HG03521 (cell line): ENCODE results near the gene CAMK1D.
"Not testable (repeated sequence)": the region's sequence is repeated elsewhere in the genome, so short reads cannot be mapped to it uniquely, and the experiment has no call there.

ENCODE experiments used
- ATAC-seq: cut with Tn5 transposase; IDR thresholded peaks from one replicate; pipeline ENCODE4 v1.9.1; 2021; ENCODE audit warnings: mild to moderate bottlenecking, moderate library complexity; ENCODE audit not compliant: unreplicated experiment

CAMK1D gene

DNA sequence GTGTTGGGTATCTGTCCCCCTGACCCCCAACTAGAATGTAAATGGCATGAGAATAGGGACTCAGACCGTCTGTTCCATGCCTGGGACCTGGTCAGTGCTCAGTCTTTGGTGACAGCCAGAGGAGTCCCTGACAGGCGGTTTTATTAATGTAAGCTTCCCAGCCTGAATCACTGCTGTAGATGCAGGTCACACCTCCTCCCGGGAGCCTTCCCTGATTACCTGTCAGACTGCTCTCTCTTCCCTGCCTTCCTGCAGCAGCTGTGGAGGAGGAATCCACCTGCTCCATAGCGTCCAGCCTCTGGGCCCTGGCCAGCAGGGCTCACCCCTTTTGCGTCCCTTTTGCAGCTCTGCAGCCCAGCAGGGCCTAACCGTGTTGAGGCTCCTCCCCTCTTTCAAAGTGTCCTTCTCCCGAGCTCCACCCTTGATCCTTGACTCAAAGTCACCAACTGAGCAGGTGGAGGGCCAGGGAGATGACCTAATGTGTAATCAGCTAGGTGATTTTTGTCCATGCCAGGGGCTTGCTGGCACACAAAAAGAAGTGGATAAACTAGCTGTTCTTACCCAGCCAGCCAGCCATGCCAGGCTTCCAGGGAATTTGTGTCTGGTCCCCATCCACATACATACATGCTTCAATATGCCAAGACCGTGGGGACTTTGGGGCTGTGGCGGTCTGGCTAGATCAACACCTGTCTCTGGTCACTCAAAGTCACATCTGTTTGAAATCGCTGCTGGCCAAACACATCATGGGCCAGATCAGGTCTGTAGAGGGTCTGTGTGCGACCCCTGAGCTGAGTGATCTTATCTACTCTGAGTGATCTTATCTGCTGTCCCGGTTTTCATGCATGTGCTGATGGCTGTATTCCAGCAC is 457.1 kb downstream of the CAMK1D start:
- no peak for ATAC-seq

DNA sequence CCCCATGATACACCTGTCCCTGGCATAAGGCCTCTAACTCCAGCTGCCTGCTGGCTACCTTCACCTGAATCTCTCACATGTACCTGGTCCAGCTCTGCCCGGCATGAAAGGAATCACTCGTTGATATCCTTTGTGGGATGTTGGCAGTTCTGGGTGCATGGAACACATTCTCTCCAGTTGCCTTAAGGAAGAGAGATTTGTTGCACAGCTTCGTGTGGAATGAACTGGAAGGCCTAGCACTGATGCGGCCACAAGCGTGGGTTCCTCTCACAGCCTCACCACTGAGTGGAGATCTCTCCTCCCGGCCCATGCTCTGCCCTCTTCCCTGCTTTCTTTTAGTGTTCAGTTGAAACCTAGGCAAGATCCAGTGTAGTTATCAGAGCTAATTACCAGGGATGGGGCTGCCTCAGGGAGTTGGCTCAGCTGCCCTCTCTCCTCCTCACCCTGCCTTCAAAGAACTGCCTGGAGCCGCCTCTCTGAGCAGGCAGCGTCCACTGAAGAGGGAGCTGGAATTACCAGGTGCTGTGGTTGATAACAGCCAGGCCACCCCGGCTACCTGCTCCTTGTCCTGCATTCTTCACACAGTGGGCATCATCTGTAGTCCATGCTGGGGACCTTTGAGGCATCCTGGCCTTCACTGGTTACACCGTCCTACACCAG is 457.9 kb downstream of the CAMK1D start:
- ATAC-seq, result no peak

DNA sequence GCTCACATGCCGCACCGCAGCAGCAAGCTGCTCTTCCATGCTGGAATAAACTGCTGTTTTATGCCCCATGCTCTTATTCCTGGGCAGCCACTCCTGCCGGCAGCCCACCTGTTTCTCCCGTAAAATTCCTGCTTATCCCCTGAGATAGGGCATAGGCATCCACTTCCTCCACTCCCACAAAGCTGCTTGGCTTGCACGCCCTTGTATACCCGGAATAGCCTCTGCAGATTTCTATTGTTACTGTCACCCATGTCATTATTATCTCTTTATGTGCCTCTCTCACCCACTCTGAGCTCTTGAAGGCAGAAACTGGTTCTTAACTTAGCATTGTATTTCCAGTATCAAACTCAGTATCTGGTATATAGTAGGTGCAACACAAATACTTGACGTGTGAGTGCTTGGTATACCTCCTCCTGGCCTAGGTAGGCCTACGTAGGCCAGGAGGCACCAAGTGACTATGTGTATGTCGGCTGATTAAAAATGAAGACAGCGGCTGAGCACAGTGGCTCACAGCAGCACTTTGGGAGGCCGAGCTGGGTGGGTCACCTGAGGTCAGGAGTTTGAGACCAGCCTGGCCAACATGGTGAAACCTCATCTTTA is 458.8 kb downstream of the CAMK1D start:
- ATAC-seq, result no peak

DNA sequence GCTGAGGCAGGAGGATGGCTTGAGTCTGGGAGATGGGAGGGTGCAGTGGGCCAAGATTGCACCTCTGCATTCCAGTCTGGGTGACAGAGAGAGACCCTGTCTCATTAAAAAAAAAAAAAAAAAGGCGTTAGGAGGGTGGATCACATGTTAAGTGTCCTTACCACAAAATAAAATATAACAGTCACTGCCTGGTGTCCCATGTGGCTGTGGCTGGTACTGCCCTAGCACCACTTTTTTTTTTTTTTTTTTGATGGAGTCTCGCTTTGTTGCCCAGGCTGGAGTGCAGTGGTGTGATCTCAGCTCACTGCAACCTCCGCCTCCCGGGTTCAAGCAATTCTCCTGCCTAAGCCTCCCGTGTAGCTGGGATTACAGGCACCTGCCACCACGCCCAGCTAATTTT is 460.7 kb downstream of the CAMK1D start:
- ATAC-seq, result not testable (repeated sequence)

DNA sequence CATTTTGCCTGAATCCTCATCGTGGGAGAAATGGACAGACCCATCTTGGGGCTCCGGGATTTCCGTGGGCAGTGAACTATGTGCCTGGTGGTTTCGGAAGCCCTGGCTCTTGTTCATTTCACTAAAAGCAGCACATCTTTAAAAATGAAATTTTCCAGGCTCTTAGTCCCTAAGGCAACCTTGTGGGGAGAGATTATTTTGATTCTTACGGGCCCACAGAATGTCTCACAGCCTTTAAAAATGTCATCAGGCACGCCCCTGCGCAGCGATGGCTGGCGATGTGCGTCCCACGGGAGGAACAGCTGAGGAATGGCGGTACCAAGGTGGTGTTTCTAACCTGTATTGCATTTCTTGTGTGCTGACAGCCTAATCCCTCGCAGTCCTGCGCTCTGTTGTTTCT is 462.5 kb downstream of the CAMK1D start:
- ATAC-seq, result no peak

DNA sequence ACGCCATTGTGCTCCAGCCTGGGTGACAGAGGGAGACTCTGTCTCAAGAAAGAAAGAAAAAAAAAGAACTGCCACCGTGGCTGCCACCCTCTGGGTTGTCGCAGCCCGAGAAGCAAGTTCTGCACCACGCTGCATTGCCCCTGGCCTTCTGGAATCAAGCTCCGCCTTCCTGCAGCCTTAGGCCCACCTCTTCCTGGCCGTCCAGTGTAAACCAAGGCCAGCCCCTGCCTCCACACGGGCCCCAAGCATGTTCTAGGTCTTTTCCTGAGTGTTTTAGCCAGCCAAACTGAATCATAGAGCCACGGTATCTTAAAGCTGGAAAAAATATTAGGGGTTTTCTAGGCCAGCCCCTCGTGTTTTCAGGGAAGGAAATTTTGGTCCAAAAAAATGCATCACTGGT is 463.2 kb downstream of the CAMK1D start:
- no peak for ATAC-seq

DNA sequence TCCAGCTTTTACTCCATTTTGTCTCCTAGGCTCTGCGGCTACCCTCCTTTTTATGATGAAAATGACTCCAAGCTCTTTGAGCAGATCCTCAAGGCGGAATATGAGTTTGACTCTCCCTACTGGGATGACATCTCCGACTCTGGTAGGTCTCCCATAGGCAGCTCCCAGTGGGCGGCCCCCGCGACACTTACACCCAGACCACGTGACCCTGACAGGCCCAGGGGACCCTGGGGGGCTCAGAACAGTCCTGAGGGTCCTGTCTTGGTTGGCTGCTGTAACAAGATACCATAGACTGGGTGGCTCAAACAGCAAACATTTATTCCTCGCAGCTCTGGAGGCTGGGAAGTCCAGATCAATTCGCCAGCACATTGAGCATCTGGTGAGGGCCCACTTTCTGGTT is 464.8 kb downstream of the CAMK1D start:
- ATAC-seq, result no peak

DNA sequence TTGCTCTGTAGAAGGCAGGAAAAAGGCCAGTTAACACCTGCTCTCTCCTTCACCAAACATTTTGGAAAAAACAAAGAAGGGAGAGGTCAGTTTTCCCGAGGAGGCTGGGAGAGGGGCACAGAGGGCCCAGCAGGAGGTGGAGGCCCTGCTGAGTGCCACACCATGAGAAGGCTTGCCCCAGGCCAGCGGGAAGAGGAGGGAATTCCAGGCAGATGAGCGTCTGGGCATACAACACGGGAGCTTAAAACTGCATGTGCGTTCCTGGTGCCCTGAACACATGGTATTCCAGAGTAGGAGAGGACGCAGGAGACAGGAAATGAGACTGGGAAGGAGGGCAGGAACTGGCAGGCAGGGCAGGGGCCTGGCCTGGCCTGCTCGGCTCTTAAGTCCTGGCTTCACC is 469.7 kb downstream of the CAMK1D start:
- no peak for ATAC-seq

DNA sequence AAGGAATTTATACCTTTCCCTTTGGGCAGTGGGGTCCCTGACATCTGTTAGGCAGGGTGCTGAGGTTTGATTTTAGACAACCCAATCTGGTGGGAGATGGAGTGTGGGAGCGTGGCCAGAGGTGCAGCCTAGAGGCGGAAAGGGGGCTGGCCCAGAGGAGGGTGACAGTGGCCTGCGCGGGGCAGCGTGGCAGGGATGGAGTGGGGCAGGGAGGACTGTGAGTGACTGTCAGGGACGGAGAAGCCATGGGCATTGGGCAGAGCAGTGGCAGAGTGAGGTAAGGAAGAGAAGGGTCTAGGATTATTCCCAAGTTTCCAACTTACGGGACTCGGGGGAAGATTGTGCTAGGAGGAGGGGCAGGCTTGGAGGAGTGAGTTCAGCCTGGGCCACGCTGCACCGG is 470.3 kb downstream of the CAMK1D start:
- no peak for ATAC-seq

DNA sequence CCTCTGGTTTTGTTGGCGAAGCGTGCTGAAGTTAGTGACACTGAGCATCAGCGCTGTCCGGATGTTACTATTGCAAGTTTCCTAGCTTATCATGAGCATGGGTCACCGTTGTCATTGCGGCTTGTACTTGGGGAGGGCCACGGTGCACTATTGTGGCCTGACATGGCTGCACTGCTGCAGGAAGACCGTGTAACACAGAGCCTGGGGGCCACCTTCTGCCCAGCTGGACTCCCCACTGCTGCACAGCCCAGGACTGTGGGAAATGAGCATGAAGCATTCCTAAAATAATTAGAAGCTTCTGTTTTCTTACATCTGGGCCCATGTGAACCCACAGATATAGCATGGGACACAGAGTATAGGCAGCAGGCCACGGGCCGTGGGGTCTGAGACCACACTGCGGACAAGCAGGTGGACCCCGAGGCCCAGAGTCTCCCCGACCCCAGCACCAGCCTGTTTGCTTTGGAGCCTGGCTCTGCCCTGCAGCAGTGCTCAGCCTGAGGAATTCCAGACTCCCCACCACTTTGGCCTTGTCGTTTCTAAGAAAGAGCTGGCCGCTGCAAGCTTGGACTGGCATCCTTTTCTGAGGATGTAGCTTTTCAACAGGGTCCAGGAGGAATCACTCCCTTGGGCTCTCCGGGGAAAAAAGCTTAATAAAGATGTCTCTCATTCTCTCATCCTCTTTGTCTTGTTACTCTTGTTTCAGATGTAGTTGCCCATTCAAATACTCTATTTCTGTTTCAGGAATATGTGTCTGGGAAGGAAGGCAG is 473.0 kb downstream of the CAMK1D start:
- no peak for ATAC-seq

DNA sequence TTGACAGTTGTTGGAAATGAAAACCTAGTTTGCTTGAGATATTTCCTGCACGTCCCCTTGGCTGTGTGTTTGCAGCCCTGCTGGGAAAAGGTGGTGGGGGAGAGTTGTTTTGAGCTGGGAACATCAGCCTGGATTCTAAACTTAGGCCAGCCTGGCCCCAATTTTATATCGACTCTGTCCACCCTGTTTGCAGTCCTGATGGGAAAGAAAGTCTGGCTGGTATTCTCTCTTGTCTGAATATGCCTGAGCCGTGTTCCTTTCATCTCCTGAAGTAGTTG is 473.5 kb downstream of the CAMK1D start:
- ATAC-seq, result no peak

DNA sequence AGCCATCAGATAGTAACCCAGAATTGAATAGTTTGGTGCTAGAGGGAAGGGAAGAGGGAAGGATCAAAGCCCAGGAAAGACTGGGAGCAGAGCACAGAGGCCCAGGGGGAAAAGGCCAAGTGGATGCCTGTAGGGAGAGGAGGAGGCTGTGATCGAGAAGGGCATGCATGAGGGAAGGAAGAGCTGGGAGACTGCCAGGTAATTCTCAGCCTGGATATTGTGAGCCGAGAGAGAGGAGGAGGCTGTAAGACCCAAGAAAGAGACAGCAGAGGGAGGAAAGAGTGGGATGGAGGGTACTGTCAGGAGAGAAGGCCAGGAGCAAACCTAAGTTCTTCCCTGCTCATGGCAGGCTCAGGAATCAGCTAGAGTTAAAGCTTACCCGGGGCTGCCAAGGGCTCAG is 474.0 kb downstream of the CAMK1D start:
- ATAC-seq, result no peak

DNA sequence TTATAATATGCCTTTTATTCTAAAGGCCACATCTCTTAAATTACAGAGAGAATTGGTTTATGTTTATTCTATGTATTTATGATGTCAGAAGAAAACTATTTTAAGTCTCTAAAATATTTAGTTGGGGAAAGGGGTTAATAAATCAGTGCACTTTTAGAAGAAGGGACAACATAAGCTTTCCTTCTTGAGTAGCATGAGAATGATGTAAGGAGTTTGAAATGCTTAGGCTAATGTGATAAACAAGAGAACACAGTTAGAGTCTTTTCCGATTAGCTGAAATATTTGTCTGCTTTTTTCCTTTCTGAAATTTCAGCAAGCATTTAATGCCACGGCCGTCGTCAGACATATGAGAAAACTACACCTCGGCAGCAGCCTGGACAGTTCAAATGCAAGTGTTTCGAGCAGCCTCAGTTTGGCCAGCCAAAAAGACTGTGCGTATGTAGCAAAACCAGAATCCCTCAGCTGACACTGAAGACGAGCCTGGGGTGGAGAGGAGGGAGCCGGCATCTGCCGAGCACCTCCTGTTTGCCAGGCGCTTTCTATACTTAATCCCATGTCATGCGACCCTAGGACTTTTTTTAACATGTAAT is 476.0 kb downstream of the CAMK1D start:
- no peak for ATAC-seq

DNA sequence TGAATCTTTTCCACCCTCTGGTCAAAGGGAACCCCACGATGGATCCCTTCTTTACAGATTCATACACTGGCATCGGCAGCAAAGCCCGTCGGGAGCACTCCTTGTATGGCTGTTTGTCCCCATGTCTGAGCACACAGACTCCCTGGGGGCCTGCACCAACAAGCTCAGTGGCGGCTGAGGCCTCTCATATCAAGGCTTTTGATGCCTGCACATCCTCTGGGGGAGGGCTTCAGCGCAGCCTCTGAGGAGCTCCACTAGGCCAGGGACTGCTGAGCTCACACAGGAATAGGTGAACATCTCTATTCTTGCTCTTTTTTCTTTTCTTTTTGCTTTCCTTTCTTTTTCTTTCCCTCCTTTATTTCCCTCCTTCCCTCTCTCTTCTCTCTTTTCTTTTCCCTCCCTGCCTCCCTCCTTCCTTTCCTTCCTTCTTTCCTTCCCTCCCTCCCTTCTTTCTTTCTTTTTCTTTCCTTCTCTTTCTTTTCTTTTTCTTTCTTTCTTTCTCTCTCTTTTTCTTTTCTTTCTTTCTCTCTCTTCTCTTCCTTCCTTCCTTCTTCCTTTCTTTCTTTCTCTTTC is 477.5 kb downstream of the CAMK1D start:
- no peak for ATAC-seq

DNA sequence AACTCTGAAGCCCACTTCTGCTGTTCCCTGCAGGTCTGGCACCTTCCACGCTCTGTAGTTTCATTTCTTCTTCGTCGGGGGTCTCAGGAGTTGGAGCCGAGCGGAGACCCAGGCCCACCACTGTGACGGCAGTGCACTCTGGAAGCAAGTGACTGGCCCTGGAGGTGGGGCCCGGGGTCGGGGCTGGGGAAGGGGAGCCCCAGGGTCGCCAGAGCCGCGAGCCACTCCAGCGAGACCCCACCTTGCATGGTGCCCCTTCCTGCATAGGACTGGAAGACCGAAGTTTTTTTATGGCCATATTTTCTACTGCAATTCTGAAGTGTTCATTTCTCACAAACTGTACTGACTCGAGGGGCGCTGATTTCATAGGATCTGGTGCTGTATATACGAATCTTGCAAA is 479.4 kb downstream of the CAMK1D start:
- ATAC-seq, result no peak

DNA sequence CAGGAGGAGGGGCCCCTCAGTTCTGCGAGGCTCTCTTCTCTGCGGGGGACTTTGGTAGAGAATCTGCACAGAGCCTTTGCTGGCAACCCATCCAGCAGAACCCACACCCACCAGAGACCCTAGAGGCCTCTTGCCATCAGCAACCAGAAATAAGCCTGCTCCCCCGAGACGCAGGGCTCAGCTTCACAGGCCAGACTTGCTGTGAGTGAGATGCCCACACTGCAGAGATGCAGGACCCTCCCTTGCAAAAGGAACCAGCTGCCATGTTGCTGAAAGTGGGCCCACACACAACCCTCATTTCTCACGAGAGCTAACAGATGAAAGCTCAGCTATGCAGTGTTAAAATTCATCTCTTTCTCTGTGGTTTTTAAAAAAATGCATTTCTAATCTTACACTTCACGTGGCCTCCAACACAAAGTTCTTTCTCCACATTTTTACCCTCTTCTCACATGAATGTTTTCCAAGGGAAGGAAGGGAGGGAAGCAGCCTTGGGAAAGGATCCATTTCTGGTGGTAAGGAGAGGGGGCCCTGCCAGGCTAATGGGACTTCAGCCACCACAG is 480.6 kb downstream of the CAMK1D start:
- no peak for ATAC-seq

DNA sequence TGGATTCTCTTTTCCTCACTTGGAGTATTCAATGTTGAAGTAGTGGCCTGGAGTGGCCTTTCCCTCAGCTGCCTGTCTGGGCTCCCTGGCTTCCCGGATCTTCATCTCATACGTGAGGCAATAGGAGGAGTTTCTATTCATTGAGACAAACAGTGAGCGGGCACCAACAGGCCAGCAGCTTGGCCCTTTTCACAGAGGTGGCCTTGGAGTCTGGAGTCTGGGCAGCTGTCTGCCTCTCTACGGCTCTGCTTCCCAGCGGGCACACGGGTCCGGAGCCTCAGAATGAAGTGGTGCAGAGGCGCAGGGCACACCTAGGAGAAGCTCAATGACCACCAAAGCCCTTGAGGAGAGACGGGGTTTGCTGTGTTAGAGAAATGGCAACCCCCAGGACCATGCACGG is 482.7 kb downstream of the CAMK1D start:
- no peak for ATAC-seq

DNA sequence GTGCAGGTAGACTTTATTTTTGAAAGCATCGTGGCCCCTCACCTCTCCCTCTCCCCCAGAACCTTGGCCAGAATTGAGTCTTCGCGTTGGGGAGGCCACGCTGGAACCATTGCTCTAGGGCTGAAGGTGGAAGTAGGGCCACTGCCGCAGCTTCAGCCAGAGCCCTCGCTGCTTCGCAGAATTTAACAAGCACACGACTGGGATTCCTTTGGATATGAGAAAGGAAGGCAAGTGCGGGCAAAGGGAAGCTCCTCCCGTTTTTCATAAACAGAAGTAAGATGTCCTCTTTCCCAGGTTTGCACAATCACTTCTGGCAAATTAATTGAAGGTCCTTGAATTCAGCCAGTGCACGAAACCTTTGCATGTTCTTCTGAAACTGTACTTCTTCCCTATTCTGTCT is 484.1 kb downstream of the CAMK1D start:
- ATAC-seq, result no peak

DNA sequence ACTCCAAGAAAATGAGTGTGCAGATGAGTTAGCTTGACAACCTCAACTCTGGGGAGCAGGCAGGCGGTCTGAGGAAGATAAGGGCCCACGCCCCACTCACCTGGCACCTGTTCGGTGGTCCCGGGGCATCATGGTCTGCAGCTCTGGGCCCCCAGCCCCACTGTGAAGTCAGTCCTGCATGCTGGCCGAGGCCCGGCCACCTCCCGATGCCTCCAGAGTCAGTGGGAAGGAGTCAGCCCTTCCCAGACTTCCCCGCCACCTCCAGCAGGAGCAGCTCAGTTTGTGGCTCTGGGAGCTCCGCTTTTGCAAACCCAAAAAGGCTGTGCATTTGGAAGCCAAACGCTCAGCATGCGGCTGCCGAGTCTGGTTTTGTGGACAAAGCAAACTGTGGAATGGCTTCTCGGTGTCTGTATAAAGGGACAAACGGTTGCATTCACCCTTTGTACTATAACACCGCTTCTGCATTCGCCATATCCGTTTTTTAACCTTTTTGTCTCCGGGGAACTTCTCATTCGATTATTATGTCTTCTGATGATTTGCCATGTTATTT is 484.8 kb downstream of the CAMK1D start:
- no peak for ATAC-seq

DNA sequence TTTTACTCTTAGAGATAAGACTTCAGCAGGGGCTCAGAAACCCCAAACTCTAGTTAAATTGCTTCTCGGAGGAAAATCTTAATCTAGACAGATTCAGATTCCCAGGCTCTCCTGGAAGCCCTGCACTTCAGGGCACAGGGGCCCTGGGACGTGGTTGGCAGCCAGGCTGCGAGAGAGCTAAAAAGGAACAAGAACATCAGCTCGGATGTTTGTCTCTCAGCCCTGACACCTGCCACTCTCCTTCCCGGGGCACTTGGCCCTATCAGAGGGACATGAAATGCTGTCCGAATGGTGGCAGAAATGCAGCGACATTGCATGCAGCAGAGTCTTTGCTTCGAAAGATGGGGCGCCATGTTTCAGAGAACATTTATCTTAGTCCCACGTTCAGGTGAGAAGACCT is 485.4 kb downstream of the CAMK1D start:
- no peak for ATAC-seq
